ENCODE data around the gene PFN1.
"Not testable (repeated sequence)": the region's sequence is repeated elsewhere in the genome, so short reads cannot be mapped to it uniquely, and the experiment has no call there.

PFN1 gene

DNA sequence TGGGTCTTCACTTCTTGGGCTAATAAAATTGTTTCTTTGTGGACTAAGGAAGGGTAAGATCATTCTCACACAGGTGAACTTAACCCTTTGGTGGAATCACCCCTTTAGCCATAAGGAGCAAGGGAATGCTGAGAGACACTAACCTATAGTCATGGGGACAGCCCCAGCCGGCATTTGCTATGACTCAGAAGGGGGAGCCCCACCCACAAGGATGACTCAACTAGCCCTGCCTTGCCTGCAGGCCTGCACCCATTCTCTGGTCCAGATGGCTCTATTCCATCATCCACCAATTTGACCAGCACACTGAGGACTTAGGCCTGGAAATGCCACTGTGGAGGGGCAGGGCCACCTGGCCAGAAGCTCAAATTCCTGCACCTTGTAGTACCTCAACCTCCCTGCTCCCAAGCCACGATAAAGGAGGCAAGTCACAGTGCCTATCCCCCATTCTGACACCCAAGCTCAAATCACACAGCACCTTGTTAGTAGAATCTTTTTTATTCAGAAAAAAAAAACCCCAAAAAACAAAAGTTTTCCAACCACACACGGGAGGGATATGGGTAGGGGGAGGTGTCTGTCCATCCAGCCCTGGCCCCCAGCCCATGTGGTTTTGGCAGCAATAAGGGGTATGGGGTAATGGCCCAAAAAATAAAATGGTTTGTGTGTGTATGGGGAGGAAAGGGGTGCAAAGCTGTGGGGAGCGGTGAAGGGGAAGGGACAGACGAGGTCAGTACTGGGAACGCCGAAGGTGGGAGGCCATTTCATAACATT, 3.0 kb downstream of the PFN1 start:
- DNase-seq (ENCODE audit: low spot score): no peak

DNA sequence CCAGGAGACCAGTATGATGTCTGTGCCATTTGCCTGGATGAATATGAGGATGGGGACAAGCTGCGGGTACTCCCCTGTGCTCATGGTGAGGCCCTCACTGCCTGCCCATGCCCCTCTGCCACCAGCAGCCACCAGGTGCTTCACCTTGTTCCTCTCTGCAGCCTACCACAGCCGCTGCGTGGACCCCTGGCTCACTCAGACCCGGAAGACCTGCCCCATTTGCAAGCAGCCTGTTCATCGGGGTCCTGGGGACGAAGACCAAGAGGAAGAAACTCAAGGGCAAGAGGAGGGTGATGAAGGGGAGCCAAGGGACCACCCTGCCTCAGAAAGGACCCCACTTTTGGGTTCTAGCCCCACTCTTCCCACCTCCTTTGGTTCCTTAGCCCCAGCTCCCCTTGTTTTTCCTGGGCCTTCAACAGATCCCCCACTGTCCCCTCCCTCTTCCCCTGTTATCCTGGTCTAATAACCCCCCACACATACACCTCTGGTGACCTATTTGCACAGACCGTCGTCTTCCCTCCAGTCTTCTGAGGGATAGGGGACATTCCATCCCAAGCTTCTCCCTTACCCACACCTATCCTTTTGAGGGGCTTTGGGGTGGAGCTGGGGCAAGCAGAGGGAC, 3.7 kb downstream of the PFN1 start:
- no peak for DNase-seq (ENCODE audit: low spot score)

DNA sequence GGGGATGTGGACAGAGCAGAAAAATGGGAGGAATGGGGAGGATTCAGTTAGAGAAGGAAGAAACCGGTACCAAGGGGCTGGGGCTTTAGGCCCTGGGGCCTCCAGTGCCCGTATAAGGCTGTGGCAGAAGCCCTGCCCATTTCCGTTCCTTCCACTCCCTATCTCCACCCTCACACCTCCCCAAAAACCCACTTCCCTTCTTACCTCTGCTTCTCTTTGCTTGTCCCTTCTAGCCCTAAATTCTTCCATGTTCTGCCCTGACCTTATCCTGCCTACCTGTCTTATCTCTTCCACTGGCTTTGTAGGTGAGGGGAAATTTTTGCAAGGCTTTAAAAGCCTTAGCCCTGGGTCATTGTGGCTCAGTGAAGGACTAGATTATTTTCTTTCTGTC, 4.2 kb downstream of the PFN1 start:
- DNase-seq (ENCODE audit: low spot score): no peak

DNA sequence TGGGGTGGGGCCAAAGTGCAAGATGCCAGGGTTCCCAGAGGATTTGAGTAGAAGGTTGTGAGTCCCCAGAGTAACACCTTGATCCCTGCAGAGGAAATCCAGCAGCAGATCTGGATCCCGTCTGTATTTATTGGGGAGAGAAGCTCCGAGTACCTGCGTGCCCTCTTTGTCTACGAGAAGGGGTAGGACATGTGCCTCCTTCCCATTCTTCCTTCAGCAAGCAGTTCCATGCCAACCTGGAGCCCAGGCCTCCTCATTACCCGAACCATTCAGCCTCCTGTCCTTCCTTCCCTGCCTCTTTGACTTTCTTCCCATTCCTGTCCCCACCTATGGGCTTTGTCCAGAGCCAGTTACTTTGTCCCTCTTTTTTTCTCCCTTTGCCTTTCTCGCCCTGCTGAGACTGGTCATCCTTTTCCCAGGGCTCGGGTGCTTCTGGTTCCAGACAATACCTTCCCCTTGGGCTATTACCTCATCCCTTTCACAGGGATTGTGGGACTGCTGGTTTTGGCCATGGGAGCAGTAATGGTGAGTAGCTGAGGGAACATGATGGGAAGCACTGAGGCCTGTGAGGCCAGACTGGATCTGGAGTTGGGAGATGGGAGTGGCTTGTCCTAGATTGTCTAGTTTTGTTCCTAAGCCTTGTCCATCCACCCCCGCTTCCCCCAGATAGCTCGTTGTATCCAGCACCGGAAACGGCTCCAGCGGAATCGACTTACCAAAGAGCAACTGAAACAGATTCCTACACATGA, 5.4 kb downstream of the PFN1 start:
- no peak for DNase-seq (ENCODE audit: low spot score)

DNA sequence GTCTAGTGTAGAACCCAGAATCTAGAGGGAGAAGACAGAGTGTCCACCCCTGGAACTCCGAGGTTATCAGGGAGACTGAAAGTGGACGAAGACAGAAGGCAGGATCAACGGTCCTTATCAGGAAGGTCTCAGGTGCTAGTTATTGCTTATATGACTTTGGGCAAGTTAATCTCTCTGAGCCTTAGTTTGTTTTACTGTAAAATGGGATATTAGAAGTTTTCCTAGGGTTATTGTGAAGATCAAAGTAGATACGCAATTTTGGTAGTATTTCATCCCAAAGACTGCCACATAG, 7.1 kb downstream of the PFN1 start:
- DNase-seq (ENCODE audit: low spot score): no peak

DNA sequence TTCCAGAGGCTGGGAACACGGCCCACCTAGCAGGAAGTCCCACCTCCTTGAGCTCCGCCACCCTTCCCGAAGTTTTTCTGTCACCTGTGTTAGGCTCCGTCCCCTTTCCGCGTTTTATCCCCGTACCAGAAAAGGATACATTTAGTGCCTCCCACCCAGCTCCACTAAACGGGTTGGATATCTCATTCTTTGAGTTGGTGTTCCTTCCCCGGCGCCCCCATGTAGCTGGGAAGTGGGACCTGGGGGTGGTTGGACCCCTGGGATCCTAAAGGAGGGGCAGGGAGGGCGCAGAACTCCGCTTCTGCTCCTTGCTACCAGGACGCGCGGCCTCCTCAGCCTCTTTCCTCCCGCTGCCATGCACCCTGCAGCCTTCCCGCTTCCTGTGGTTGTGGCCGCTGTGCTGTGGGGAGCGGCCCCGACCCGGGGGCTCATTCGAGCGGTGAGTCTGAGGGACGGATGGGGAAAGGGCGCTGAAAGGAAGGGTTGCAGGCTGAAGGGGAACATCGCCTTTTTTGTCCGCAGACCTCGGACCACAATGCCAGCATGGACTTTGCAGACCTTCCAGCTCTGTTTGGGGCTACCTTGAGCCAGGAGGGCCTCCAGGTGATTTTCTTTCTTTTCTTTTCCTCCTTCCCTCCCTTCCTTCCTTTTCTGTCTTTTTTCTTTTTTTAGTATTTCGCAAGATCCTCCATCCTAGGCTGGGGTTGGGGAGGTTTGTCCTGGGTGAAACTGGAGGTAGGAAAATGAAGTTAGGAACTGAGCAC, 7.6 kb downstream of the PFN1 start:
- no peak for DNase-seq (ENCODE audit: low spot score)

DNA sequence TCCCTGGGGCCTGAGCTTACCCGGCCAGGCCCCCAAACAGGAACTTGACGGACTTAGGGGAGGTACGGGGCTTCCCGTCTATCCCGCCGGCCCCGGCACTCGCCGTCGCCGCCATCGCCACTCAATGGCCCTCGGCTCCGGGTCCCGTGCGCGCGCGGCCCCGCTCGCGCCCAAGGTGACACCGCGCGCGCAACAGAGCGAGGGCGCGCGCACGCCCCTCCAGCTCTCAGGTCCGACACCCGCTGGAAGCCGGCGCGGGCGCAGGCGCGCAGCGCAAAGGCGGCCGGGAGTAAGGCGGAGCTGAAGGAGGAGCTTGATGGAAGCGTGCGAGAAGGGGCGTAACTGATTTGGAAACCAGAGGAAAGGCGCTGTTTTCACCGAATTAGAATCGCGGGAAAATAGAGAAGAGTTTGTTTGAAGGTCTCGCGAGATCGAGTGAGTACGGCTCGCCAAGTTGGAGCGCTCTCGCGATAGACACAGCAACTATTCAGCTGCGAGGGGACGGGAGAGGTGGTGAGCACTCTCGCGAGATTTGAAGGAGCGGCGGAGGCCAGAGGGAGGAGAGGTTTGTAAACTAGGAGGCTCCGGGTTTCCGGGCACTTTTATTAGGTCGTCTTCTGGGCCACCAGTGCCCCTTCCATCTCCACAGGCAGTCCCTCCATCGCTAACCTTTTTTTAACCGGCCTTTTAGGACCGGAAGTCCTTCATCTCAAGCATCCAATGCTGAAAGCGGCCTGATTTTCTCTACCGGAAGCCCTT, 8.4 kb downstream of the PFN1 start, which contains the start of the genes RNF167 and SLC25A11:
Gene RNF167, plus strand, starts transcription at position 473 of the 759 bp plus-strand sequence. CDS start 642 bp downstream, outside the sequence.
Gene SLC25A11, minus strand, starts transcription at position 251 of the 759 bp plus-strand sequence. Its CDS starts 136 bp downstream, at position 115.
- peak; percentile 99 for DNase-seq (ENCODE audit: low spot score)

DNA sequence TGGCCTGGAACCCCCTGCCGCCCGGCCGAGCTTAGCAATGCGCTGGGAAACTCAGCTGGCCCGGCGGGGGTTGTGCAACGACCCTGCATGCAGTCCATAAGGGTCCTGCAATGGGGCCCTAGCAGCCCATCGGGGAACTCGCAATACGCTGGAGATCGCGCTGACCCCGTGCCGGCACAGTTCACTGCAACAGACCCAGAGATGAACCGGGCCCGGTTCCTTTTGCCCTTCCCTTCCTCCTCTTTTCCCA, 8.9 kb downstream of the PFN1 start:
- DNase-seq (ENCODE audit: low spot score): no peak

DNA sequence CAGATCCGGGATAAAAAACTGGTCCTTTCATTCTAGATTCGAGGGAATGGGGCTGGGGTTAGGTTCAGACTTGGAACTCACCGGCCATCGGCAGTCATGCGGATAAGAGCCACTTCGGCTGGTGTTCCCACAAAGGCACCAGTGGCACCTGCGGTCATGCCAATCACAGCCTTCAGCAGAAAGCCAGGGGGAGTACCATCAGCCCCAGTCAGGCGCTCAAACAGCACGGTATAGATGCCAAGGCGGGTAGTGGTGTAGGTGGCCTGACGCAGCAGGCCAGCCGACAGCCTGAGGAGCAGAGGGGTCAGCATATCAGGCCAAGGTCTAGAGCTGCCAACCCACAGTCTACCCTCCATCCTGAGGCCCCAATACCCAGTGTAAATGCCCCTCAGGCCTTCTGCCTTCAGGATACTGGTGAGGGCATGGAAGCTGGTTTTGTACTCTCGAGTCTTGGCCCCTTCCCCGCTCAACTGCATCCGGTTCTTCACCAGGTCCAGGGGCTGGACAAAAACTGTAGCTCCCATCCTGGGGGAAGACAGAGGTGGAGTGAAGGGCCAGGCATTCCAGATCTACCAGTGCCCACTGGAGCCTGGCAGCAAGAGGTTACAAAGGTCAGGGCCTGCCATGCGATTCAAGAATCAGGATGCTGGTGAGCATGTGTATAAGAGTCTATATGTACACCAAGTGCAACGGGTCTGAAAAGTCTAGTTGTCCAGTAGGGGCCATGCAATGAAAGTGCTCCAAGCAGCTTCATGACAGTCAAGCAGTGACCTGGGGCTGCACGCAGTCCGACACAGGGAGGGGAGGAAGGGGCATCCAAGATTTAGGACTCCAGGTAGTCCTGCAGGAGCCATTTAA, 9.4 kb downstream of the PFN1 start:
- no peak for DNase-seq (ENCODE audit: low spot score)

DNA sequence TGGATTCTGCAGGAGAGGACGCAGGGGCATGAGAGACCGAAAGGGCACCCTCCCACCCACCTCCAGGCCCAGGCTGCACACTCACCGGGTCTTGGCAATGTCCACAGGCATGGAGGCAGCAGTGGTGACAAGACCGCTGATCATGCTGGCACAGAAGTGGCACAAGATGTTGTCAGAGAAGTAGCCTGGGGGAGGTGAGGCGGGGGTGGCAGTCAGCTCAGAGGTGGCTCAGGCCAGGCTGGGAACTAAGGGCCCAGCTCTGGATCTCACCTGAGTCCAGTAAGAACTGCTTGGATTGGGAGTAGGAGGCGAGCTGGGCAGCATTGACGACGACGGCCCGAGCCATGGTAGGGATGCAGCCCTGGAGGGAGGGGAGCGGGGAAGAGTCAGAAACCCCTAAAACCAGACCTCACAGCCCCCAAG, 10.2 kb downstream of the PFN1 start:
- DNase-seq (ENCODE audit: low spot score): no peak

DNA sequence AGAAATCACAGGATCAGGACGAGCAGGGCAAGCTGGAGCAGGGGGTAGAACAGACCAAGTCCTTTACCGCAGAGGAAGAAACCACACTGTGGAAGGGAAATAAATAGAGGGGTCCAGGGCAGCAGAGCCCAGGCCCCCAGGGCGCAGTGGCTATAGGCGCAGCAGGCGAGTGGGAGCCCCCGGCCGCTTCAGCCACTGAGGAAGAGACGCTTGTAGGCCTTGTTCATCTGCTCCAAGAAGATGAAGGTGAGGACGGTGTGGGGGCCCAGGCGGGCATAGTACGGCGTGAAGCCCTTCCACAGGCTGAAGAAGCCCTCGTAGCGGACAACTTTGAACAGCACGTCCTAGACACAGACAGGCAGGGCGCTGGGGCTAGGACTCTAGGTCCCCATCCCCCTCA, 10.8 kb downstream of the PFN1 start:
- DNase-seq (ENCODE audit: low spot score): no peak

DNA sequence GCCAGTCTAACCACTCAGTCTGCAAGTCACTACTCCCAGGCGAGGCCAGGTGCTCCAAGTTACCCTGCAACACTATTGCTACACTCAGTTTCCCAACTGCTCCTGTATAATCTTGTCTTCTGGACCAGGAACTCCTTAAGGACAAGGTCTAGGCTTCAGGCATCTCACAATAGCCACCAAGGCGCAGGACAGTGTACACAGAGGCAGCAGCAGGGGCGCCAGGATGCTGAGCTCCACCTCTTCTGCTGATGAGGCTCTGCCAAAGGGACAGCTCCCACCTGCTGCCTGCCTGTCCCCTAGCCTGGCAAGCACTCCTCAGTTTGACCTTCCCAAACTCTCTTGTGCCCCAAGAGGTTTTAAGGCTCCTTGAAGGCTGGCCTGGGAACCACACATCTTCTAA, 11.9 kb downstream of the PFN1 start:
- DNase-seq (ENCODE audit: low spot score): no peak

DNA sequence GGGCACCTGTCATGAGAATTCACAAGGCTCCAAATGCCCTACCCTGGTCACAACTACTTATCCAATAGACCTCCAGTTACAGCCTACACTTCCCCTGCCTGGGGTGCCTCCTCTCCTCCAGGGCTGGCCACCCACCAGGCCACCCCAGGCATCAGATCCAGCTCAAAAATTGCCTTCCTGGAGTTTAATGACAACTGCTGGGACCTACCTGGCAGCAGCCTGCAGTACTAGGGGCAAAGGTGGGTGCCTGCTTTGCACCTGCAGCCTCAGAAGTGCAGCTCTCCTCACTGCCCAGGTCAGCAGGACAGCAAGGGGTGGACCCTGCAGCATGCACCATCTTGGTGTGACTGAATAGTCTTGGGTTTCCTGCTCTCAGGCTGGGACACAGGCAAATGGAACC, 12.7 kb downstream of the PFN1 start:
- no peak for DNase-seq (ENCODE audit: low spot score)

DNA sequence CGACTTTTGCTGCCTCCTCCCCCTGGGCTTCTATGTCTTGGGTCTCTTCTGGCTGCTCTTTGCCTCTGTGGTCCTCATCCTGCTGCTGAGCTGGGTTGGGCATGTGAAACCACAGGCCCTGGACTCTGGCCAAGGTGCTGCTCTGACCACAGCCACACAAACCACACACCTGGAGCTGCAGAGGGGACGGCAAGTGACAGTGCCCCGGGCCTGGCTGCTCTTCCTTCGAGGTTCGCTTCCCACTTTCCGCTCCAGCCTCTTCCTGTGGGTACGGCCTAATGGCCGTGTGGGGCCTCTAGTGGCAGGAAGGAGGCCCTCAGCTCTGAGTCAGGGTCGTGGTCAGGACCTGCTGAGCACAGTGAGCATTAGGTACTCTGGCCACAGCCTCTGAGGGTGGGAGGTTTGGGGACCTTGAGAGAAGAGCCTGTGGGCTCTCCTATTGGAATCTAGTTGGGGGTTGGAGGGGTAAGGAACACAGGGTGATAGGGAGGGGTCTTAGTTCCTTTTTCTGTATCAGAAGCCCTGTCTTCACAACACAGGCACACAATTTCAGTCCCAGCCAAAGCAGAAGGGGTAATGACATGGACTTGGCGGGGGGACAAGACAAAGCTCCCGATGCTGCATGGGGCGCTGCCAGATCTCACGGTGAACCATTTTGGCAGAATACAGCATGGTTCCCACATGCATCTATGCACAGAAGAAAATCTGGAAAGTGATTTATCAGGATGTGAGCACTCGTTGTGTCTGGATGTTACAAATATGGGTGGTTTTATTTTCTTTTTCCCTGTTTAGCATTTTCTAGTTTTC, 14.0 kb downstream of the PFN1 start:
- no peak for DNase-seq (ENCODE audit: low spot score)

DNA sequence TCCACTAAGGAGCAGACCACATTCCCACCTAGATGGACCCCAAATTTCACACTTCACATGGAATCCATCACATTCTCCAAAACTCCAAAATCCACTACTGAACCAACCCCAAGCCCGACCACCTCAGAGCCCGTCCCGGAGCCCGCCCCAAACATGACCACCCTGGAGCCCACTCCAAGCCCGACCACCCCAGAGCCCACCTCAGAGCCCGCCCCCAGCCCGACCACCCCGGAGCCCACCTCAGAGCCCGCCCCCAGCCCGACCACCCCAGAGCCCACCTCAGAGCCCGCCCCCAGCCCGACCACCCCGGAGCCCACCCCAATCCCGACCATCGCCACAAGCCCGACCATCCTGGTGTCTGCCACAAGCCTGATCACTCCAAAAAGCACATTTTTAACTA, 14.7 kb downstream of the PFN1 start:
- DNase-seq (ENCODE audit: low spot score): no peak

DNA sequence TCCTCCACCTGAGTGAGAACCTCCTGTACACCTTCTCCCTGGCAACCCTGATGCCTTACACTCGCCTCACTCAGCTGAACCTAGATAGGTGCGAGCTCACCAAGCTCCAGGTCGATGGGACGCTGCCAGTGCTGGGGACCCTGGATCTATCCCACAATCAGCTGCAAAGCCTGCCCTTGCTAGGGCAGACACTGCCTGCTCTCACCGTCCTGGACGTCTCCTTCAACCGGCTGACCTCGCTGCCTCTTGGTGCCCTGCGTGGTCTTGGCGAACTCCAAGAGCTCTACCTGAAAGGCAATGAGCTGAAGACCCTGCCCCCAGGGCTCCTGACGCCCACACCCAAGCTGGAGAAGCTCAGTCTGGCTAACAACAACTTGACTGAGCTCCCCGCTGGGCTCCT, 15.6 kb downstream of the PFN1 start:
- no peak for DNase-seq (ENCODE audit: low spot score)

DNA sequence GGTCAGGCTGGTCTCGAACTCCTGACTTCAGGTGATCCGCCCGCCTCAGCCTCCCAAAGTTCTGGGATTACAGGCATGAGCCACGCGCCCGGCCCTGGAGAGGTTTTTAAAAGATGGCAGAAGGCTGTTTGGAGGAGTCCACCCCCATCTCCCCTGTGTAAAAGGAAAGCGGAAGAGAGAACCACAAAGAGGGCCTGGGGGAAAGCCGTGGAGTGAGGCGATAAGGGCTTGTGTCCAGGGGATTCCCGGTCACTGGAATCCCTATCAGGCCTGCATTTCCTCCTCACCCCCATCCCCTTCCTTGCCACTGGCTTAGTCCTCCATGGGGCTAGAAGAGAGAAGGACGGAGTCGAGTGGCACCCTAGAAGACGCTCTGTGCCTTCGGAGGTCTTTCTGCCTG, 16.4 kb downstream of the PFN1 start, which contains the start of gene GP1BA:
Gene GP1BA, plus strand, starts transcription at position 315 of the 400 bp plus-strand sequence. CDS start 328 bp downstream, outside the sequence.
- DNase-seq (ENCODE audit: low spot score): no peak

DNA sequence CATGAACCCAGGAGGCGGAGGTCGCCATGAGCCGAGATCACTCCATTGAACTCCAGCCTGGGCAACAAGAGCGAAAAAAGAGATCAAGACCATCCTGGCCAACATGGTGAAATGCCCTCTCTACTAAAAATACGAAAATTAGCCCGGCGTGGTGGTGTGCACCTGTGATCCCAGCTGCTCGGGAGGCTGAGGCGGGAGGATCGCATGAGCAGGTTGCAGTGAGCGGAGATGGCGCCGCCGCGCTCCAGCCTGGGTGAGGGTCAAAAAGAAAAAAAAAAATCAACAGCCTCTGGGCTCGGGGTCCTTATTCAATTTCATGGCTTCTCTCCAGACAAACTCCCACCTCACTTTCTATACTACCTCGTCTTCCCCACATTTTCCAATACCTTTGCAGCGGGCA, 19.4 kb downstream of the PFN1 start:
- no peak for DNase-seq (ENCODE audit: low spot score)

DNA sequence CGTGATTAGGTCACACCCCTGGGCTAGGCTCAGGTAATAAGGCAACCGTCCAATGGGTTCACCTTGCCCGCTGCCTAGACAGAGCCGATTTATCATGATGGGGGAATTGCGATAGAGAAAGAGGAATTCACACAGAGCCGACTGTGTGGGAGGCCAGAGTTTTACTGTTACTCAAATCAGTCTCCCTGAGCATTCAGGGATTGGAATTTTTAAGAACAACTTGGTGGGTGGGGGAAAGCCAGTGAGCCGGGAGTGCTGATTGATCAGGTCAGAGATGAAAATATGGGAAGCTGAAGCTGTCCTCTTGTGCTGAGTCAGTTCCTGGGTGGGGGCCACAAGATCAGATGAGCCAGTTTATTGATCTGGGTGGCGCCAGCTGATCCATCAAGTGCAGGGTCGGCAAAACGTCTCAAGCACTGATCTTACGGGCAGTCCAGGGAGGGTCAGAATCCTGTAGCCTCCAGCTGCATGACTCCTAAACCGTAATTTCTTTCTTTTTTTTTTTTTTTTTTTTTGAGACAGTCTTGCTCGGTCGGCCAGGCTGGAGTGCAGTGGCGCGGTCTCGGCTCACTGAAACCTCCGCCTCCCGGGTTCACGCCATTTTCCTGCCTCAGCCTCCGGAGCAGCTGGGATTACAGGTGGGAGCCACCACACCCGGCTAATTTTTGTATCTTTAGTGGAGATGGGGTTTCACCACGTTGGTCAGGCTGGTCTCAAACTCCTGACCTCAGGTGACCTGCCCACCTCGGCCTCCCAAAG, 21.6 kb downstream of the PFN1 start:
- DNase-seq (ENCODE audit: low spot score): not testable (repeated sequence)

Data from putamen (tissue), 1 donor.